SU-DHL-6 (cell line): ENCODE results near the gene EVL.

ENCODE experiments used
- H2AFZ ChIP-seq: fragments of 200-600 bp; sonication (generic); 2 replicates; pipeline ENCODE4 v1.6.1; 2014; ENCODE audit warnings: low read depth, mild to moderate bottlenecking, moderate library complexity, mixed read lengths, antibody characterized with exemption, low read length; ENCODE audit not compliant: severe bottlenecking
- H3F3A ChIP-seq: fragments of 200-600 bp; shearing (Covaris generic); 2 replicates; pipeline ENCODE4 v1.6.0; 2016; ENCODE audit warnings: antibody characterized with exemption, mild to moderate bottlenecking; ENCODE audit not compliant: insufficient read depth
- H3K27ac ChIP-seq: fragments of 200-600 bp; sonication (generic); 2 replicates; pipeline ENCODE4 v1.5.1; 2016; ENCODE audit warnings: low read depth, mild to moderate bottlenecking, low read length, moderate library complexity, mixed read lengths
- H3K27me3 ChIP-seq: fragments of 200-600 bp; sonication (generic), shearing (Covaris generic); 2 replicates; pipeline ENCODE4 v1.6.0; 2014; ENCODE audit warnings: mild to moderate bottlenecking, low read length
- H3K36me3 ChIP-seq: fragments of 200-600 bp; sonication (generic); 2 replicates; pipeline ENCODE4 v1.6.1; 2014; ENCODE audit warnings: mild to moderate bottlenecking, low read length, mixed read lengths
- H3K4me2 ChIP-seq: fragments of 300-600, 200-600 bp; shearing (Covaris generic), sonication (generic); 2 replicates; pipeline ENCODE4 v1.6.0; 2014; ENCODE audit warnings: low read length, low read depth, mild to moderate bottlenecking; ENCODE audit not compliant: poor library complexity, severe bottlenecking
- H3K4me3 ChIP-seq: fragments of 200-600 bp; sonication (generic); 2 replicates; pipeline ENCODE4 v1.5.1; 2014; ENCODE audit warnings: antibody characterized with exemption, low read length, mild to moderate bottlenecking, mixed read lengths; ENCODE audit not compliant: insufficient read depth, poor library complexity, severe bottlenecking
- H3K79me2 ChIP-seq: fragments of 200-600 bp; sonication (generic); 2 replicates; pipeline ENCODE4 v1.6.1; 2014; ENCODE audit warnings: mild to moderate bottlenecking, low read length, moderate library complexity; ENCODE audit not compliant: insufficient read depth
- H3K9ac ChIP-seq: fragments of 200-600 bp; sonication (generic); 2 replicates; pipeline ENCODE4 v1.7.0; 2014; ENCODE audit warnings: mild to moderate bottlenecking, low read length
- H3K9me2 ChIP-seq: fragments of 200-600 bp; sonication (generic); replicated peaks from 2 replicates; pipeline ENCODE4 v1.6.1; 2014; ENCODE audit warnings: low read length; ENCODE audit not compliant: insufficient read depth
- H3K9me3 ChIP-seq: fragments of 200-600 bp; sonication (generic); 2 replicates; pipeline ENCODE4 v1.6.1; 2014; ENCODE audit warnings: low read length, mixed read lengths; ENCODE audit not compliant: insufficient read depth
- H4K20me1 ChIP-seq: fragments of 200-600 bp; sonication (generic); 2 replicates; pipeline ENCODE4 v1.6.1; 2014; ENCODE audit warnings: low read depth, mild to moderate bottlenecking, antibody characterized with exemption, low read length, moderate library complexity, mixed read lengths
- EZH2phosphoT487 ChIP-seq: fragments of 200-600 bp; sonication (generic), shearing (Covaris generic); conservative IDR thresholded peaks from 2 replicates; pipeline ENCODE4 v1.6.1; 2018; ENCODE audit warnings: mild to moderate bottlenecking, antibody characterized with exemption, low read length, moderate library complexity, mixed read lengths
- TF ChIP-seq, protein P1 (sequence below): fragments of 200-600 bp; sonication (generic); IDR thresholded peaks from one replicate; pipeline ENCODE4 v1.5.1; 2017; ENCODE audit warnings: antibody characterized with exemption, mild to moderate bottlenecking, low read length, moderate library complexity; ENCODE audit not compliant: insufficient read depth, poor library complexity, severe bottlenecking

The EVL gene

DNA sequence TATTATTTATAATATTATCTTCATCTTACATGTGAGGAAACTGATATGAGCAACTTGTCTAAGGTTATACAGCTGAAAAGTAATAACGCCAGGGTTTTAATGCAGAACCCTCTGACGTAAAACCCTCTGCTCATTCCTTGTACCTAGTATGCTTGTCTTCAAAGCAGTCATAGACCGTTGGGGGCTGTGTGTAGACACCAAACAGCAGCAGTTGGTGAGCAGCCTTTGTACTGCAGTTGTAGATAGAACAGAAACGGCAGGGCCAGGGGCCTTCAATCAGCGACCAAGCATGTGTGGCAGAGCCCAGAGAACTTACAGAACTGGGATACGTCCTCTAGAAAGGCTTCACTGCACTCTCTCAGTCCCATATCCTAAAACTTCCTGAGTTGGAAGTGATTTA is 28.1 kb downstream of the EVL start:
- H3K9me3 ChIP-seq, result no peaks in the 10 kb centered on the region
- H3F3A ChIP-seq, result peaks cover 3% of the 10 kb centered on the region; the same call in 1 of the 2 replicates
- no peak overlapping the region for H3K4me2 ChIP-seq
- H3K36me3 ChIP-seq, result peaks cover 26% of the 10 kb centered on the region; the same call in 1 of the 2 replicates
- 0 out of 2 replicates have a peak, but pooled peaks cover 3% of the 10 kb centered on the region for H4K20me1 ChIP-seq
- H2AFZ ChIP-seq, result no peak overlapping the region
- no peaks in the 10 kb centered on the region for H3K27me3 ChIP-seq
- H3K4me3 ChIP-seq, result no peak overlapping the region
- H3K9me2 ChIP-seq, result no peaks in the 10 kb centered on the region
- H3K9ac ChIP-seq, result no peak overlapping the region
- TF ChIP-seq EZH2phosphoT487, result no peak
- TF ChIP-seq, protein P1, sequence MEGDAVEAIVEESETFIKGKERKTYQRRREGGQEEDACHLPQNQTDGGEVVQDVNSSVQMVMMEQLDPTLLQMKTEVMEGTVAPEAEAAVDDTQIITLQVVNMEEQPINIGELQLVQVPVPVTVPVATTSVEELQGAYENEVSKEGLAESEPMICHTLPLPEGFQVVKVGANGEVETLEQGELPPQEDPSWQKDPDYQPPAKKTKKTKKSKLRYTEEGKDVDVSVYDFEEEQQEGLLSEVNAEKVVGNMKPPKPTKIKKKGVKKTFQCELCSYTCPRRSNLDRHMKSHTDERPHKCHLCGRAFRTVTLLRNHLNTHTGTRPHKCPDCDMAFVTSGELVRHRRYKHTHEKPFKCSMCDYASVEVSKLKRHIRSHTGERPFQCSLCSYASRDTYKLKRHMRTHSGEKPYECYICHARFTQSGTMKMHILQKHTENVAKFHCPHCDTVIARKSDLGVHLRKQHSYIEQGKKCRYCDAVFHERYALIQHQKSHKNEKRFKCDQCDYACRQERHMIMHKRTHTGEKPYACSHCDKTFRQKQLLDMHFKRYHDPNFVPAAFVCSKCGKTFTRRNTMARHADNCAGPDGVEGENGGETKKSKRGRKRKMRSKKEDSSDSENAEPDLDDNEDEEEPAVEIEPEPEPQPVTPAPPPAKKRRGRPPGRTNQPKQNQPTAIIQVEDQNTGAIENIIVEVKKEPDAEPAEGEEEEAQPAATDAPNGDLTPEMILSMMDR, result no peak
- H3K27ac ChIP-seq, result no peak overlapping the region
- H3K79me2 ChIP-seq, result peaks cover 24% of the 10 kb centered on the region

DNA sequence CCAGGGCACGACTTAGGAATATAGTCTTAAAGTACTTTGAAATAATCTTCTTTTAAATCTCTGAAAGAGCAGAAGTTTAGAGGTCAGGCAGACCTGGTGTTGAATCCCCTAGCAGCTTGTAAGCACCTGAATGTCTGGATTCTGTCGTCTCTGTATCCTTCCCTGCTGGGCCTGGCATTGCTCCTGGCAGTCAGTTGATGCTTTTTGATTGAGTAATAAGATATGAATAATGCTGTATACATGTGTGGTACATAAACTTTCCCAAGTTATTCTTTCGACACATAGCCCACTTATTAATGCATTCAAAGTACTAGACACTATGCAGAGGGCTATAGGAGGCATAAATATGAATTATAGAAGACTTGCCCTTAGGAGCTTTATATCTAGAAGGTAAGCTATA is 31.4 kb downstream of the EVL start:
- no peak overlapping the region for H3K9ac ChIP-seq

DNA sequence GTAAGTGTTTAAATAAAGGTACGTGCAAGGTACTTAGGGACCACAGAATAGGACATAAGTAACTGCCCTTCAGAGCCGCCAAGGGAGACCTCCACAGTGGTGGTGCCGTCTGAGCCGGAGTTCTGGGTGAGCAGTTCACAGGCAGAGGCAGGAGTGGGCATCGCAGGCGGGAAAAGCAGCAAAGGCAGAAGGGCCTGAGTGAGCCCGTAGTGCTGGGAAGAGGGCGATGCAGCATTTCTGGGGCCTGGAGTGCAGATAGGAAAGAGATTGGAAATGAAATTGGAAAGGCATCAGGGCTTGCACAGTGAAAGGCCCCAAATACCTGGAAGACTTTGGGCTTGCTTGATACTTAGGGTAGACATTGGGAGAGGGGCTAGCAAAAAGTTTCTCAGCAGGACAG is 32.9 kb downstream of the EVL start:
- Histone ChIP-seq H3K27ac (no peak overlapping the region), H3F3A (no peaks in the 10 kb centered on the region), H3K9me3 (no peaks in the 10 kb centered on the region)

More for the DNA sequence above, 31.4 kb downstream of the EVL start:
- no peaks in the 10 kb centered on the region for H3K9me3 ChIP-seq
- H2AFZ ChIP-seq, result no peak overlapping the region
- H3K79me2 ChIP-seq, result peaks cover 20% of the 10 kb centered on the region
- no peaks in the 10 kb centered on the region for H3K9me2 ChIP-seq
- no peak overlapping the region for H3K27ac ChIP-seq
- H3K27me3 ChIP-seq, result no peaks in the 10 kb centered on the region
- no peak overlapping the region for H3K4me2 ChIP-seq
- H4K20me1 ChIP-seq, result 0 out of 2 replicates have a peak, but pooled peaks cover 3% of the 10 kb centered on the region
- TF ChIP-seq, protein P1, result no peak
- no peak for TF ChIP-seq EZH2phosphoT487
- no peak overlapping the region for H3K4me3 ChIP-seq
- H3F3A ChIP-seq, result no peaks in the 10 kb centered on the region
- peaks cover 5% of the 10 kb centered on the region; the same call in 1 of the 2 replicates for H3K36me3 ChIP-seq

More for the DNA sequence above, 32.9 kb downstream of the EVL start:
- Histone ChIP-seq H2AFZ (no peak overlapping the region), H4K20me1 (0 out of 2 replicates have a peak, but pooled peaks cover 3% of the 10 kb centered on the region), H3K36me3 (peaks cover 5% of the 10 kb centered on the region; the same call in 1 of the 2 replicates), H3K9me2 (no peaks in the 10 kb centered on the region), H3K79me2 (0 out of 2 replicates have a peak, but pooled peaks cover 11% of the 10 kb centered on the region), H3K4me2 (no peak overlapping the region), H3K27me3 (no peaks in the 10 kb centered on the region), H3K4me3 (no peak overlapping the region), H3K9ac (no peak overlapping the region)
- TF ChIP-seq, protein P1, result no peak
